Cardiac muscle cell (in vitro differentiated cells and primary cell): ENCODE data around the gene CDH4. TPM values are rescaled to one million over a fixed set of nuclear protein-coding genes. Genes with fewer than 3 reads are reported as not detected.

ENCODE experiments used
- DNase-seq, 2 donors: peaks; one replicate each; pipeline versions ENCODE4 v3.0.0 to v3.0.0-alpha.2; 2010 to 2017; ENCODE audit warnings: low read depth in 1 of 2, low spot score in 1 of 2
- H3K27ac ChIP-seq: fragments of 200-600 bp; sonication (generic); 2 replicates; pipeline ENCODE4 v1.5.1; 2016
- H3K27me3 ChIP-seq: fragments of 200-600 bp; sonication (generic); 2 replicates; pipeline ENCODE4 v1.6.0; 2016; ENCODE audit warnings: control low read depth
- H3K36me3 ChIP-seq: fragments of 200-600 bp; sonication (generic); 2 replicates; pipeline ENCODE4 v1.5.1; 2016; ENCODE audit warnings: control low read depth
- H3K4me1 ChIP-seq: fragments of 200-600 bp; sonication (generic); 2 replicates; pipeline ENCODE4 v1.8.1; 2017; ENCODE audit warnings: low read depth, mild to moderate bottlenecking, mixed run types
- H3K4me3 ChIP-seq: fragments of 200-600 bp; sonication (generic); 2 replicates; pipeline ENCODE4 v1.5.1; 2016; ENCODE audit warnings: mild to moderate bottlenecking
- H3K9me3 ChIP-seq: fragments of 200-600 bp; sonication (generic); 2 replicates; pipeline ENCODE4 v1.5.1; 2017; ENCODE audit warnings: low read depth, mild to moderate bottlenecking, control low read depth
- CTCF ChIP-seq: IDR thresholded peaks from 2 replicates; pipeline ENCODE4 v1.5.1; 2012; ENCODE audit warnings: low read depth, mild to moderate bottlenecking, low read length
- polyA plus RNA-seq: library from polyadenylated mRNA; unstranded; fragments of >200 nt; fragmentation: Nextera tagmentation; extraction: Ambion mirVana; gene quantifications from 2 replicates; pipeline ENCODE4 v1.2.1, GENCODE V29; 2016
- total RNA-seq: library from RNA; depleted of rRNA; stranded (reverse); fragments of >200 nt; gene quantifications from 2 replicates; pipeline ENCODE4 v1.2.3, GENCODE V29; 2016

The CDH4 gene
- total and polyA plus RNA-seq, 2 experiments from 2014 or later, result 0.43 to 0.80 TPM

DNA sequence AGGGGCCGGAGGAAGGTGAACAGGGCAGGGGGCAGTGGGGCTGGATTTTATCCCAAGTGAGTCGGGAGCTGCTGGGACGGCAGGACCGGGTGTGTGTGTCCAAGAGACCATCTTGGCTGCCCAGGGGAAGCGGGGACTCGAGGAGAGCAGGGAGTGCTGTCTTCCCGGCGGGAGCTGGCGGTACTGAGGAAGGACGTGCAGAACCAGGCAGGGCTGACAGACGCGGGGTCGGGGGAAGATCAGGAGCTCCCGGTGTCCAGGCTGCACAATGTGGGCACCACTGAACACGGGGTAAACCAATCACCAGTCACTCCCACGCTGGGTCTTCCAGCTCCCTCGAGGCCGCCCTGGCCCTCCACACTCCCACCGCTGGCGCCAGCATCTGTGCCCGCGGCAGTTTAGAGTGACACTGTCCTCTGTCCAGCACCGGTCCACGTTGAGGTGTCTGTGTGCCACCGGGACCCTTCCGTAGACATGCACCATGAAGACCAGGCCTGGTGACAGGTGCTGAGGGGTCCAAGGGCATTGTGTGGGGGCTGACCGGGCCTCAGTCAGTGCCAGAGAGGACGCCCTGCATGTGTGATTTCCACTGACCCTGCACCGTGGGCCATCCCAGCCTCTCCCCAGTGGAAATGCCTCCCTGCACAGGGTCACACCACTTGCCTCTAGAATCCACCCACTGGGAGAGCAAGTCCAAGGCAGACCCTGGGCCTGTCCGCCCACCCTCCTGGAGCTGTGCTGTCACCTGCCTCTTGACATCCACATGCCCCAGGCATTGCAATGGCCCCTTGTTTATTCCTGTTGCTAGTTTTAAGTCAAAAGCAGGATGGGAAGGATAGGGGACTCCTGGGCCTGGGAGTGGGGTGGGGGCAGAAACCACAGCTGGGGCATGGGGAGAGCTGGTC, 411.7 kb downstream of the CDH4 start:
- H3K27me3 ChIP-seq, result no peaks in the 10 kb centered on the region
- DNase-seq, result no peak

GRCh38 chr20:61664556-61665320, 412.7 kb downstream of the CDH4 start:
- H3K9me3 ChIP-seq, result no peaks in the 10 kb centered on the region
- no peak overlapping the region for H3K27ac ChIP-seq
- H3K4me1 ChIP-seq, result no peaks in the 10 kb centered on the region
- no peak for DNase-seq
- H3K27me3 ChIP-seq, result no peaks in the 10 kb centered on the region
- H3K4me3 ChIP-seq, result no peak overlapping the region
- no peak for TF ChIP-seq CTCF
- H3K36me3 ChIP-seq, result no peaks in the 10 kb centered on the region

More for the DNA sequence above, 411.7 kb downstream of the CDH4 start:
- Histone ChIP-seq H3K36me3 (no peaks in the 10 kb centered on the region), H3K27ac (no peak overlapping the region), H3K4me1 (no peaks in the 10 kb centered on the region), H3K9me3 (no peaks in the 10 kb centered on the region), H3K4me3 (no peak overlapping the region)
- TF ChIP-seq CTCF, result no peak

DNA sequence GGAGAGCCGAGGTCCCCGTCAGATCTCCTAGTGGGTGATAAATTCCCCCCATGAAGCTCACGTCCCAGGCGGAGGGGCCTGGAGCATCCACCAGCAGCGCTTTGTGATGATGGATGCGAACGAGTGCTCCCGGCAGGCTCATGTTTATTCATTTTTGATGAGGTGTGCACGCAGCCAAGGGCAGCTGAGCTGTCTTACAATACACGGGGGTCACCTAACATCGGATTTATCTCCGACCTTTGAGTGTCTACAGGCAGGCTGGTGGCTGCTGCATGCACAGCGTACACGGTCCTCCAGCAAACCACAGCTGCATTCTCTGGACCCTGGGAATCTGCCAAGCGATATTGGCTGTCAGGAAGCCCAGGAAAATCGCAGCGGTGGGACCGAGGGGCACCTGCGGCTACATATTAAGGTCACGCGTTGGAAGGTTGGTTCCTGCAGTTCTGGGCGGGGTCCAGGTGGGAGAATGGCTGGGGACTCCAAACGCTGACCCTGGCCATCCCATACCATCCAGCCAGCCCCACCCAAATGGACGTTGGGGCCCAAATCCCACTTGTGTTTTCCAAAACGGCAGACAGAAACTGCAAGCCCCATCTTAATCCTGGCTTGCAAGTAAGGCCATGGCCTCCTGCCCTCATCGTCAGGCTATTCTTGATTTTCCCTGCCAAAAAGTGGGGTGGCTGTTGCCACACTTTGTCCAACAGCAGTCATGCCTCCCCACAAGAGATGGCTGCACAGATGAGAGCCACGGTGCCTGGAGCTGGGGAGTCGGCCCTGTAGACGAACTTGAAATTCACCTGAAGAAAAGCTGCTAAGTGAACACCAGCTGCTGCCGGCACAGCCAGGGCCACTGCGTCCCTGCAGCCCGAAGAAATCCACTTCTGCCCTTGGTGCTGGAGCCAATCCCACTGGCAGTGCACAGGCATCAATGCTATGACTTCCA, 413.7 kb downstream of the CDH4 start:
- no peaks in the 10 kb centered on the region for H3K27me3 ChIP-seq
- no peaks in the 10 kb centered on the region for H3K36me3 ChIP-seq
- no peak for TF ChIP-seq CTCF
- H3K27ac ChIP-seq, result no peak overlapping the region
- DNase-seq, result no peak
- no peaks in the 10 kb centered on the region for H3K4me1 ChIP-seq
- H3K4me3 ChIP-seq, result no peak overlapping the region
- no peaks in the 10 kb centered on the region for H3K9me3 ChIP-seq

- no peaks in the 10 kb centered on the region for H3K9me3 ChIP-seq
- no peak for DNase-seq
- no peak for TF ChIP-seq CTCF
- no peaks in the 10 kb centered on the region for H3K4me1 ChIP-seq
- H3K27ac ChIP-seq, result no peak overlapping the region
- H3K36me3 ChIP-seq, result no peaks in the 10 kb centered on the region
- no peaks in the 10 kb centered on the region for H3K27me3 ChIP-seq
- H3K4me3 ChIP-seq, result no peak overlapping the region
Observed at GRCh38 chr20:61666471-61666832, 414.4 kb downstream of the CDH4 start.
